CD14-positive monocyte (primary cell): ENCODE measurements around the gene TRIM44. TPM values are rescaled to one million over a fixed set of nuclear protein-coding genes. Genes with fewer than 3 reads are reported as not detected.

Experiments used
- DNase-seq, 3 donors: peaks; one replicate each; pipeline ENCODE4 v3.0.0-alpha.2; 2011 to 2022
- H2AFZ ChIP-seq: 2 replicates; pipeline ENCODE4 v1.6.0; 2012; ENCODE audit warnings: mild to moderate bottlenecking, low read depth, low read length, inconsistent platforms; ENCODE audit not compliant: insufficient read depth, poor library complexity, severe bottlenecking
- H3K27ac ChIP-seq, 2 donors: 1 replicate in 1 of 2; 2 replicates in 1 of 2; pipeline ENCODE4 v1.5.1; 2012 to 2013; ENCODE audit warnings: low read length in 2 of 2, control low read depth in 1 of 2, inconsistent platforms in 1 of 2, low read depth in 1 of 2, mild to moderate bottlenecking in 1 of 2
- H3K27me3 ChIP-seq, 2 donors: one replicate each; pipeline versions ENCODE4 v1.6.0 to v1.6.1; 2011 to 2013; ENCODE audit warnings: low read length in 2 of 2; ENCODE audit not compliant: control insufficient read depth in 2 of 2, insufficient read depth in 2 of 2
- H3K36me3 ChIP-seq, 2 donors: replicated peaks in 1 of 2; 1 replicate in 1 of 2; 2 replicates in 1 of 2; pipeline versions ENCODE4 v1.5.1 to v1.6.1; 2012 to 2013; ENCODE audit warnings: low read length in 2 of 2, control low read depth in 1 of 2, inconsistent platforms in 1 of 2, mild to moderate bottlenecking in 1 of 2; ENCODE audit not compliant: insufficient read depth in 2 of 2, control insufficient read depth in 1 of 2
- H3K4me1 ChIP-seq, 2 donors: 1 replicate in 1 of 2; 2 replicates in 1 of 2; pipeline versions ENCODE4 v1.5.1 to v1.6.1; 2012 to 2013; ENCODE audit warnings: low read length in 2 of 2, control low read depth in 1 of 2, inconsistent platforms in 1 of 2, mild to moderate bottlenecking in 1 of 2, moderate library complexity in 1 of 2; ENCODE audit not compliant: insufficient read depth in 2 of 2, control insufficient read depth in 1 of 2
- H3K4me2 ChIP-seq: replicated peaks from 2 replicates; pipeline ENCODE3; 2012; ENCODE audit warnings: low read length, moderate library complexity, mild to moderate bottlenecking; ENCODE audit not compliant: poor library complexity, severe bottlenecking; ENCODE audit errors: extremely low read depth
- H3K4me3 ChIP-seq, 3 experiments: fragments of 200-600 bp in 1 of 3; sonication (generic) in 1 of 3; replicated peaks in 1 of 3; 1 replicate in 2 of 3; 2 replicates in 1 of 3; pipeline ENCODE4 v1.5.1; 2011 to 2013; ENCODE audit warnings: low read length in 3 of 3, mild to moderate bottlenecking in 3 of 3, control low read depth in 2 of 3, low read depth in 2 of 3, inconsistent platforms in 1 of 3, moderate library complexity in 1 of 3
- H3K79me2 ChIP-seq: 2 replicates; pipeline ENCODE4 v1.6.0; 2012; ENCODE audit warnings: mild to moderate bottlenecking, control low read depth, inconsistent platforms, low read length, moderate library complexity; ENCODE audit not compliant: insufficient read depth
- H3K9ac ChIP-seq: 2 replicates; pipeline ENCODE4 v1.6.0; 2017; ENCODE audit warnings: low read length, mild to moderate bottlenecking; ENCODE audit not compliant: insufficient read depth, poor library complexity, severe bottlenecking
- H3K9me3 ChIP-seq, 2 donors: replicated peaks in 1 of 2; 1 replicate in 1 of 2; 2 replicates in 1 of 2; pipeline versions ENCODE4 v1.5.1 to v1.6.1; 2012 to 2013; ENCODE audit warnings: low read length in 2 of 2, control low read depth in 1 of 2; ENCODE audit not compliant: control insufficient read depth in 1 of 2, insufficient read depth in 1 of 2
- H4K20me1 ChIP-seq: 2 replicates; pipeline ENCODE4 v1.6.0; 2012; ENCODE audit warnings: mild to moderate bottlenecking, low read length, control low read depth, moderate library complexity; ENCODE audit not compliant: insufficient read depth
- H3K27ac Mint-ChIP-seq, 7 donors: one replicate each; pipeline ENCODE4 v1.8.0; 2020; ENCODE audit warnings: mild to moderate bottlenecking in 7 of 7, mixed read lengths in 7 of 7, moderate library complexity in 6 of 7, inconsistent platforms in 2 of 7
- H3K27me3 Mint-ChIP-seq, 3 donors: one replicate each; pipeline ENCODE4 v1.8.0; 2021 to 2022; ENCODE audit warnings: low read depth in 3 of 3, mild to moderate bottlenecking in 3 of 3, mixed read lengths in 3 of 3, moderate library complexity in 3 of 3, inconsistent platforms in 1 of 3
- H3K36me3 Mint-ChIP-seq, 2 donors: one replicate each; pipeline ENCODE4 v1.8.0; 2020; ENCODE audit warnings: mixed read lengths in 2 of 2, inconsistent platforms in 1 of 2, mild to moderate bottlenecking in 1 of 2
- H3K4me1 Mint-ChIP-seq: one replicate; pipeline ENCODE4 v1.8.0; 2020; ENCODE audit warnings: mild to moderate bottlenecking, mixed read lengths
- H3K4me3 Mint-ChIP-seq, 2 donors: one replicate each; pipeline ENCODE4 v1.8.0; 2020; ENCODE audit warnings: mild to moderate bottlenecking in 2 of 2, mixed read lengths in 2 of 2, moderate library complexity in 1 of 2
- H3K9me3 Mint-ChIP-seq, 7 donors: one replicate each; pipeline ENCODE4 v1.8.0; 2020 to 2022; ENCODE audit warnings: mixed read lengths in 7 of 7, mild to moderate bottlenecking in 6 of 7, moderate library complexity in 6 of 7, inconsistent platforms in 2 of 7
- WGBS: methylation state at CpG from one replicate; pipeline ENCODE4 v1.1.5; 2013; ENCODE audit warnings: missing lambda C conversion rate; ENCODE audit not compliant: insufficient coverage; 5-methylcytosine and 5-hydroxymethylcytosine counted together
- intact Hi-C, 2 donors: fragments of 100-400 bp; cut with micrococcal nuclease; formaldehyde crosslinking; loops; one replicate each; pipeline versions ENCODE4 v1.15.0 to v1.15.1; 2023
- polyA plus RNA-seq, 3 donors: library from polyadenylated mRNA; depleted of rRNA in 1 of 3; unstranded in 2 of 3; stranded (reverse) in 1 of 3; fragments of 300-500 nt in 2 of 3; fragments of >200 nt in 1 of 3; fragmentation: Illumina TruSeq in 2 of 3; gene quantifications; 1 replicate in 2 of 3; 2 replicates in 1 of 3; pipeline ENCODE4 v1.2.3, GENCODE V29; 2012 to 2021
- TF ChIP-seq, protein P1 (sequence below): fragments of 200-600 bp; IDR thresholded peaks from one replicate; pipeline ENCODE4 v1.8.0; 2022; ENCODE audit warnings: antibody characterized with exemption, mild to moderate bottlenecking

Gene TRIM44
- polyA plus RNA-seq, 3 donors, result 25.3 to 47.1 (median 45.9) TPM

- Mint-ChIP-seq H3K4me3 (no peak overlapping the region), H3K27ac (no peak overlapping the region), H3K27me3 (no peaks in the 10 kb centered on the region), H3K4me1 (peaks cover 19% of the 10 kb centered on the region), H3K36me3 (peaks cover 25 to 26% of the 10 kb centered on the region in 2 donors), H3K9me3 (peaks cover 0 to 5% (median 0%) of the 10 kb centered on the region in 7 donors)
- Histone ChIP-seq H3K27me3 (no peaks in the 10 kb centered on the region), H3K27ac (no peak overlapping the region), H3K36me3 (peaks cover 25 to 31% of the 10 kb centered on the region in 2 donors), H2AFZ (no peak overlapping the region), H3K9ac (no peak overlapping the region), H3K4me2 (no peak overlapping the region), H4K20me1 (no peaks in the 10 kb centered on the region), H3K9me3 (no peaks in the 10 kb centered on the region), H3K79me2 (peaks cover 21% of the 10 kb centered on the region), H3K4me1 (peaks cover 14 to 15% of the 10 kb centered on the region in 2 donors), H3K4me3 (no peak overlapping the region)
- WGBS, result no CpG with 5 or more reads among the region's 1 CpG
- TF ChIP-seq, protein P1, sequence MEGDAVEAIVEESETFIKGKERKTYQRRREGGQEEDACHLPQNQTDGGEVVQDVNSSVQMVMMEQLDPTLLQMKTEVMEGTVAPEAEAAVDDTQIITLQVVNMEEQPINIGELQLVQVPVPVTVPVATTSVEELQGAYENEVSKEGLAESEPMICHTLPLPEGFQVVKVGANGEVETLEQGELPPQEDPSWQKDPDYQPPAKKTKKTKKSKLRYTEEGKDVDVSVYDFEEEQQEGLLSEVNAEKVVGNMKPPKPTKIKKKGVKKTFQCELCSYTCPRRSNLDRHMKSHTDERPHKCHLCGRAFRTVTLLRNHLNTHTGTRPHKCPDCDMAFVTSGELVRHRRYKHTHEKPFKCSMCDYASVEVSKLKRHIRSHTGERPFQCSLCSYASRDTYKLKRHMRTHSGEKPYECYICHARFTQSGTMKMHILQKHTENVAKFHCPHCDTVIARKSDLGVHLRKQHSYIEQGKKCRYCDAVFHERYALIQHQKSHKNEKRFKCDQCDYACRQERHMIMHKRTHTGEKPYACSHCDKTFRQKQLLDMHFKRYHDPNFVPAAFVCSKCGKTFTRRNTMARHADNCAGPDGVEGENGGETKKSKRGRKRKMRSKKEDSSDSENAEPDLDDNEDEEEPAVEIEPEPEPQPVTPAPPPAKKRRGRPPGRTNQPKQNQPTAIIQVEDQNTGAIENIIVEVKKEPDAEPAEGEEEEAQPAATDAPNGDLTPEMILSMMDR, result no peak
- intact Hi-C loops, result no loop called here
- no peak for DNase-seq
These were observed 60.9 kb downstream of the TRIM44 start for GRCh38 chr11:35723493-35723892.

GRCh38 chr11:35723913-35724312 is 61.3 kb downstream of the TRIM44 start:
- Histone ChIP-seq H3K27ac (no peak overlapping the region), H3K4me2 (no peak overlapping the region), H2AFZ (no peak overlapping the region), H3K4me1 (peaks cover 14 to 15% of the 10 kb centered on the region in 2 donors), H3K27me3 (no peaks in the 10 kb centered on the region), H3K36me3 (peaks cover 29 to 35% of the 10 kb centered on the region in 2 donors), H3K4me3 (no peak overlapping the region), H3K9me3 (no peaks in the 10 kb centered on the region), H4K20me1 (no peaks in the 10 kb centered on the region), H3K9ac (no peak overlapping the region), H3K79me2 (peaks cover 21% of the 10 kb centered on the region)
- Mint-ChIP-seq H3K27ac (no peak overlapping the region), H3K27me3 (no peaks in the 10 kb centered on the region), H3K9me3 (peaks cover 0 to 8% (median 1%) of the 10 kb centered on the region in 7 donors), H3K36me3 (peaks cover 29 to 30% of the 10 kb centered on the region in 2 donors), H3K4me1 (peaks cover 19% of the 10 kb centered on the region), H3K4me3 (no peak overlapping the region)
- TF ChIP-seq, protein P1, result no peak
- no CpG with 5 or more reads among the region's 2 CpGs for WGBS
- intact Hi-C loops, result no loop called here
- DNase-seq, result no peak
